GM21528 (cell line): ENCODE data around the gene RETN.
A peak's percentile ranks its signal among the peaks of the same experiment; 100 is the strongest.

Source experiments
- ATAC-seq: cut with Tn5 transposase; IDR thresholded peaks from one replicate; pipeline ENCODE4 v1.9.1; 2021; ENCODE audit warnings: mild to moderate bottlenecking, moderate library complexity; ENCODE audit not compliant: unreplicated experiment, low FRiP score

The RETN gene

GRCh38 chr19:7681340-7682174 lies 12.7 kb downstream of the RETN start:
- no peak for ATAC-seq

DNA sequence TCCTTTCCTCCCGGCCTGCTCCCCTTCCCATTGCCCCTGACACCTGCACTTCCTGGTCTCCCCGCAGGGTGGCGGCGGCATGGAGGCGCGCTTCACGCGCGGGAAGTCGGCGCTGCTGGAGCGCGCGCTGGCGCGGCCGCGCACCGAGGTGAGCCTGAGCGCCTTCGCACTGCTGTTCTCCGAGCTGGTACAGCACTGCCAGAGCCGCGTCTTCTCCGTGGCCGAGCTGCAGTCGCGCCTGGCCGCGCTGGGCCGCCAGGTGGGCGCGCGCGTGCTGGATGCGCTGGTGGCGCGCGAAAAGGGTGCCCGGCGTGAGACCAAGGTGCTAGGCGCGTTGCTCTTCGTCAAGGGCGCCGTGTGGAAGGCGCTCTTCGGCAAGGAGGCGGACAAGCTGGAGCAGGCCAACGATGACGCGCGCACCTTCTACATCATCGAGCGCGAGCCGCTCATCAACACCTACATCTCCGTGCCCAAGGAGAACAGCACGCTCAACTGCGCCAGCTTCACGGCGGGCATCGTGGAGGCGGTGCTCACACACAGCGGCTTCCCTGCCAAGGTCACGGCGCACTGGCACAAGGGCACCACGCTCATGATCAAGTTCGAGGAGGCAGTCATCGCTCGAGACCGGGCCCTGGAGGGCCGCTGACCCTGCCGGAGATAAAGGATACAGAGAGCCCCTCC lies 13.5 kb downstream of the RETN start:
- no peak for ATAC-seq

GRCh38 chr19:7685546-7686445 lies 16.9 kb downstream of the RETN start:
- ATAC-seq, result no peak

DNA sequence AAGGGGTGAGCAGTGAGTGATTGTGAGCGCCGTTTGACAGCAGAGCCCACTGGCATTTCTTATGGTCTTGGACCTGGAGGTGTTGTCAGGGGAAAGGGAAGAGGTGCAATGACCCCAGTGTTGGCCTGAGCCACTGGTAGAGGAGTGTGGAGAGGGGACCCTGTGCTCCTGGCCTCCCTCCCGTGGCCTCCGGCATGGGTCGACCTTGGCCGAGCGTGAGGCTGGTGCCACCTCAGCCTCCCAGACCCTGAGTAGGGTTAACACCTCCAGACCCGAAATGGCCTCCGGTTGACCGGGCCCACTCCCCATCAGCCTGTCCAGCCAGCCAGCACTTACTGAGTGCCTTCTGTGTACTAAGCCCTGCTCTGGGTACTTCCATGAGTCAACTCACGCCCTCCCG lies 18.3 kb downstream of the RETN start:
- ATAC-seq, result no peak

DNA sequence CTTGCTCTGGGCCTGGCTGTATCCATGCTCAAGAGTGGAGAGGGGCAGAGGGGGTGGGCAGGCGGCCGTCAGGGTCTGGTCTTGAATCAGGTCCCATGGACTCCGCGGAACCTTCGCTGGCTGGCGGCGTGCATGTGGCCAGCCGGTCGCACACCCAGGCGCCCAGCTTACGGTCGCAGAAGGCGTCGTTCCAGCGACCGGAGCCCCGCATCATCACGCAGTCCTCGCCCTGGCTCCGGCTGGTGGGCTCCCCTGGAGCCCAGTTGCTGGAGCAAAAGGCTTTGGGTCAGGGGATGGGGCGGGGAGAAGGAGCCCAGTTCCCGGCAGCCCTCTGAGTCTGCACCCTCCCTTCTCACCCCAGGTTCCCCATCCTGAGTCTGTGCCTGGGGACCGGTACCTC lies 20.3 kb downstream of the RETN start:
- ATAC-seq, result no peak

DNA sequence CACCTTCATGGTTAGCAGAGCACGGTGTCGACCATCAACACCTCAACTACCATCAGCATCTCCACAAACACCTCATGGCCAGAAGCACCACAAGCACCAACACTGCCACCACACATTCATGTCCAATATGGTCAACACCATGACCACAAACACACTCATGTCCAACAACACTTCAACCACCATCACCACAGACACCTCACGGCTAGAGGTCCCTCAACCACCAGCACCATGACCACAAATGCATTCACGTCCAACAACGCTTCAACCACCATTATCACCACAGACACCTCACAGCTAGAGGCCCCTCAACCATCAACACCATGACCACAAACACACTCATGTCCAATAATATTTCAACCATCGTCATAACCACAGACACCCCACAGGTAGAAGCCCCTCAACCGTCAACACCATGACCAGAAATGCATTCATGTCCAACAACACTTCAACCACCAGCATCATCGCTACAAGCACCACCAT lies 22.0 kb downstream of the RETN start:
- ATAC-seq, result no peak

GRCh38 chr19:7691497-7691896 lies 22.6 kb downstream of the RETN start:
- no peak for ATAC-seq

GRCh38 chr19:7692417-7693088 lies 23.7 kb downstream of the RETN start:
- ATAC-seq, result no peak

DNA sequence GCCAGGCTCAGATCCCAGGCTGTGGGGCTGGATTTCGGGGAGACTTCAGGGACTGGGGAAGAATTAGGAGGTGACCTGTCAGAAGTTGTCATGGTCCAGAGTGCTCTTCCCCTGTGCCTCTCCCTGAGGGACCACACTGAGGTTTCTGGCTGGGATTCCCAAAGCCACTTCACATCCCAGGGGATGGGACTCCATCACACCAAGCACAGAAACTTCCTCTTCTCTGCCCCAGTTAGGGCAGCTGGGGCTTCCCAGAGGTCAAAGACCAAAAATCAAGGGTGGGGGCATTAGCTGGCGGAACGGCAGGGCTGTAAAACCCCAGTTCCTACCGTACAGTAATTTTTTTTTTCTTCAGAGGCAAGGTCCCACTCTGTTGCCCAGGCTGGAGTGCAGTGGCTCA lies 25.6 kb downstream of the RETN start:
- ATAC-seq, result no peak

DNA sequence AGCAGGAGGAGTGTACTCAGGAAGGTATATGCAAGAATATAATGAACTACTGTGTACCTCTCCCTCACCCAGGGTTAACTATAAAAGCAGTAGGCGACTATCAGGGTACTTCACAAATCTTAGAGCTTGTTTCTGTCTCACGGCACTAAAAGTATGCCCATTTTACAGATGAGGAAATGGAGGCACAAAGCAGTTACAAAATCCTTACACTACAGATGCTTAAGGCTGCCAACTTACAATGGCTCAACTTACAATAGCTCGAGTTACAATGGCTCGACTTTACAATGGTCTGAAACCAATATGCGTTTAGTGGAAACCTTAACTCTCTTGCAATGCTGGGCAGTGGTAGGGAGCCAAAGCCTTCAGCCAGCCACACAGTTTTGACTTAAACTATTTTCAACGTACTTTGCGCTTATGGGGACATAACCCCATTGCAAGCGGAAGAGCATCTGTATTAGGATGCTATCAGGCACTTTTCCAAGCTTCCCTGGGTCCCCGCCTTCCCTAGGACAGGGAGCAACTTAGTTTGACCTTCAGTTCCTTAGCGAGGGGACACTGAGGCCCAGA lies 29.0 kb downstream of the RETN start:
- ATAC-seq, result no peak

- no peak for ATAC-seq
Observed at GRCh38 chr19:7698583-7698982, 29.7 kb downstream of the RETN start.

DNA sequence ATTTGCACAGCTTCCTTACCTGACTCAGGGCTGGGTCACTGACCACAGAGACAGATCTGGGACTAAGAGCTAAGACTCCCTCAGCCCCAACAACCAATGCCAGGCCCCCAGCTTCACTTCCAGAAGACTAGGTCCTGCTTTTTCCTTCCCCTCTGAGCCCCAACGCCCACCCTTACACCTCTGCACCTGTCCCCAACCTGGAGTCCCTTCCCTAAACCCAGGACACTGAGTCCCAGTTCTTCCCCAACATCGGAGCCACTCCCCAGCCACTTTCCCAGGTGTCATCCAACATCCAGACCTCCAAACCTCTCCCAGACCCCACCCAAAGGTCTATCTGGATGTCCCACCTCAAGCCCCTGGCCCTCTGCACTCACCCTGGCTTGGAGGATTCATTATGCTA lies 30.2 kb downstream of the RETN start:
- ATAC-seq, result no peak

DNA sequence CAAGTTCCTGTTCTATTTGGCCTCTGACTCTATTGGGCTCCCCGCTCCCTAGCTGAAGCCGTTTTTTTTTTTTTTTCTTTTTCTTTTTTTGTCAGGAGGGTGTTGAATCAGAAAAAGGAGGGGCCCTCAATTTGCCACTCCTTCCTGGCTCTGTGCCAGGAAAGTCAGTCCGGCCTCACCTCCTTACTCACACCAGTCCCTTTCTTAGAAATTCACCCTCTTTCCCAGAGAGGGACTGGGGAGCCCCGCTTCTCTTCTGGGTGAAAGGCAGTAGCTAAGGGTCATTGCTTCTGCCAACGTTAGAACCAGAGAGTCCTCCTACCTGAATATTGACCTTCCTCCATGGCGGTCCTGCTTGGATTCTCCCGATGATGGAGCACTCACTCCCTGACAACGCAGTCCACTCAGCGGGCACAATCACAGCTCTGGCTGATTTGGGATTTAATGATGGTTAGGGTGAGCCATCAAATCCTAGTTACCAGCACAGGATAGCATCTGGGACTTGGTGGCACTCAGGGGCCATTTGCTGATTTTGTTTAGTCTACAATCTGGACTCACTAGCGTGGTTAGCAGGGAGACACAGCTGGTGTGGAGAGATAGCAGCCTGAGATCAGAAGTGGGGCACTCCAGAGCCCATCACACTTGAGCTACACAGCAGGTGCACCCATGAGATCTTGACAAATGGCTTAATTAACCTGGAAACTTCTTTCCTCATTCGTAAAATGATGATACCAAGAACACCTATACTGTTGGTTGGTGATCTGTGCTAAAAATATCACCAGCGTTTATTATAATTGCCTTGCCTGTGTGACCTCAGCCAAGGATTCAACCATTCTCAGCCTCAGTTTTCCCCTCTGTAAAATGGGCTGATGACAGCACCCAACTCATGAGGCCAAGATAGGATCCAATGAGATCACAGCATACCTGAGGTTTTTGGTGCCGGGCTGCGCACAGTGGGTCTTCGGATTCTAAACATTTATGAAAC lies 30.9 kb downstream of the RETN start:
- no peak for ATAC-seq

DNA sequence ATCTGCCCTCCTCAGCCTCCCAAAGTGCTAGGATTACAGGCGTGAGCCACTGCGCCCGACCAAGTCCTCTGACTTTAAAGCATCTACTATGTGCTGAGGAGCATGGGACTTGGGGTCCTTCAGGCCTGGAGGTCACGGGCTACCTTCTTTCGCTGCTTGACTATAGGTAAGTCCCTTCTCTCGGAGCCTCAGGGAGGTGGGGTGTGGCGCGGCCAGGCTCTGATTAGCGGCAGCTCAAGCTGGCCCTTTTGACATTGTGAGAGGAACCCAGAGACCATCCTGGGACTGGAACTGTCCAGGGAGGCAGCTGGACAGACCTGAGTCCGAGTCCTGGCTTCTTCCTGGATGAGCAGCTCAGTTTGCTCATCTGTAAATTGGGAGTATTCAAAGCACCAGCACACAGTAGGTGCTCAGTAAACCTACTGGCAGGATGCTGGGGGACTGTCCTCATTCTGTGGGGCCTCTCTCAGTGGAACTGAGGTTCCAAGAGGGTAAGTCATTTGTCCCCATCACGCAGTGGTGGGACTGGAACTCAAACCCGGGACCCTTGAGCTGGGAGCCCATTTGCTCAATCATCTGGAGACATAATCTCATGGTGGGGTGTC lies 32.3 kb downstream of the RETN start:
- ATAC-seq, result no peak

- peak; percentile 51 for ATAC-seq
Observed at GRCh38 chr19:7701654-7702457, 33.0 kb downstream of the RETN start, which contains the start of gene FCER2. Gene FCER2, minus strand, starts transcription at chr19:7702131. Its CDS starts 2,371 bp downstream, at chr19:7699760.

DNA sequence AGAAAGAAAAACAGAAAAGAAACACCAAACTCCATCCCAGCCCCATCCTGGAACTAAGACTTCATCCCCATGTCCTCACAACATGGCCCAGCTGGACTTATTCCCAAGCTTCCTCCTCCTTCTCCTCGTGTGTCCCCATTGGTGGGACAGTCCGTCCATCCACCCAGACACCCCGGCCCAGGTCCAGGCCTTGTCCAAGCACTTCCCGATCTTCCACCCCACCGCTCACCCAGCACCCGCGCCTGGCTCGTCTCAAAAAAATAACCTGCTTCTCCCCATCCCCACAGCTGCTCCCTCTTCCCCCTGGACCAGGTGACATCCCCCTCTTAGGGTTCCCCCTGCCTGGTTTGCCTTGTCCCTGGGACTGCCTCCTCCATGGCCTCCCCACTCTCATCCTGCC lies 34.5 kb downstream of the RETN start:
- no peak for ATAC-seq

DNA sequence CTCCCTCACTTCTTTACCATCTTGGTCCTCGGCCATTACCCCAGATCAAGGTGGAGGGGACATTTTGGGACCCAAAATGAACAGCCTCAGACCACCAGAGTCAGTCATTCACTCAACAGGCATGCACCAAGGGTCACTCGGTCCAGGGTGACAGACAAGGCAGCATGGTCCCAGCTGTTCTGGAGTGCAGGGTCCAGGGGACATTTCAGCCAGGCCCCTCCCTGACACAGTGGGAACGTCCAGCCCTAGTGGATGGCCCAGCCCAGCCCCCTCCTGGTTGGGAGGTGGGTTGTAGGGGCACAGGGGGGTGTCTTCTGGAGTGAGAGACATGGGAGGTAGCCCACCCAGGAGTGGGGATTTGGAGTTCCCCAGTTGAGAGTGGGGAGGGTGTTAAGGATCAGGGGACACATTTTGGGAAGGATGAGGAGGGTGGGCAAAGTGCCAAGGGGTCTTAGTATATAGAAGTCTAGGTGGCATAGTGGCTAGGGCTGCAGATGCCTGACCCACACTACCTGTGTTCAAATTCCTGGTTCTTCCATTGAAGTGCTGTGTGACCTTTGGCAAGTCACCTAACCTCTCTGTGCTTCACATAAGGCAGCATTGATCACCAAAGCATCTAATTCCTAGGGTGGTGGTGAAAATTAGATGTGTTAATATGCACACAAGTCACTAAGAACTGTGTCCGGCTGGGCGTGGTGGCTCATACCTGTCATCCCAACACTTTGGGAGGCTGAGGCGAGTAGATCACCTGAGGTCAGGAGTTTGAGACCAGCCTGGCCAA lies 35.6 kb downstream of the RETN start:
- ATAC-seq, result no peak
